Stimulated activated CD4-positive, alpha-beta T cell treated with anti-CD3 and anti-CD28 coated beads, Interleukin-1b, Interleukin-23, amount 100 ng/mL, for 1 hour (primary cell): ENCODE data around the gene TNK1.
A peak's percentile ranks its signal among the peaks of the same experiment; 100 is the strongest.

Source experiments
- DNase-seq, 2 donors: peaks; one replicate each; pipeline ENCODE4 v3.0.0-alpha.2; 2020; ENCODE audit warnings: low read depth in 2 of 2

Gene TNK1

DNA sequence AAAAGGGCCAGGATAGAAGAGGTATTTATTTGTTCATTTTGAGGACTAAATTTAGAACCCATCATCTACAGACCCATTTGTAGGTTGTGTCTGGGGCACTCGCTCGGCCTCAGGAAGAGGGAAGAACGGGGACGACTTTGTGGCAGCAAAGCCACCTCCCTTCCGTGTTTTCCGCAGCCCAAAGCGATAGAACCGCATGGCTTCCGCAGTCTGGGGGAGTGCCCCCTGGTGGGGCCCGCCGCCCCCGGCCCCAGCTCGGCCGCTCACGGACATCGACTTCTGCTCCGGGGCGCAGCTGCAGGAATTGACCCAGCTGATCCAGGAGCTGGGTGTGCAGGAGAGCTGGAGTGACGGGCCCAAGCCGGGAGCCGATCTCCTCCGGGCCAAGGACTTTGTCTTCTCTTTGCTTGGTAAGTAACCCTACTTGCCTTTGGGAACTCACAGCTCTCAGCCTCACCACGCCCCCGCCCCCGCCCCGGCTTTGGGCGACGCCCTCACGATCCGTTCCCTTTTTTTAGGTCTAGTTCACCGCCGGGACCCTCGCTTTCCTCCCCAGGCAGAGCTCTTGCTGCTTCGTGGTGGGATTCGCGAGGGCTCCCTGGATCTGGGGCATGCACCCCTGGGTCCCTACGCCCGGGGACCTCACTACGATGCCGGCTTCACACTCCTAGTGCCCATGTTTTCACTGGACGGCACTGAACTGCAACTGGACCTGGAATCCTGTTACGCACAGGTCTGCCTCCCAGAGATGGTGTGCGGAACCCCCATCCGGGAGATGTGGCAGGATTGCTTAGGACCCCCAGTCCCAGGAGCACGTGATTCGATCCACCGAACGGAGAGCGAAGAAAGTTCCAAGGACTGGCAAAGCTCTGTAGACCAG, 55.0 kb downstream of the TNK1 start:
- peak; percentile 18 to 27 for DNase-seq

DNA sequence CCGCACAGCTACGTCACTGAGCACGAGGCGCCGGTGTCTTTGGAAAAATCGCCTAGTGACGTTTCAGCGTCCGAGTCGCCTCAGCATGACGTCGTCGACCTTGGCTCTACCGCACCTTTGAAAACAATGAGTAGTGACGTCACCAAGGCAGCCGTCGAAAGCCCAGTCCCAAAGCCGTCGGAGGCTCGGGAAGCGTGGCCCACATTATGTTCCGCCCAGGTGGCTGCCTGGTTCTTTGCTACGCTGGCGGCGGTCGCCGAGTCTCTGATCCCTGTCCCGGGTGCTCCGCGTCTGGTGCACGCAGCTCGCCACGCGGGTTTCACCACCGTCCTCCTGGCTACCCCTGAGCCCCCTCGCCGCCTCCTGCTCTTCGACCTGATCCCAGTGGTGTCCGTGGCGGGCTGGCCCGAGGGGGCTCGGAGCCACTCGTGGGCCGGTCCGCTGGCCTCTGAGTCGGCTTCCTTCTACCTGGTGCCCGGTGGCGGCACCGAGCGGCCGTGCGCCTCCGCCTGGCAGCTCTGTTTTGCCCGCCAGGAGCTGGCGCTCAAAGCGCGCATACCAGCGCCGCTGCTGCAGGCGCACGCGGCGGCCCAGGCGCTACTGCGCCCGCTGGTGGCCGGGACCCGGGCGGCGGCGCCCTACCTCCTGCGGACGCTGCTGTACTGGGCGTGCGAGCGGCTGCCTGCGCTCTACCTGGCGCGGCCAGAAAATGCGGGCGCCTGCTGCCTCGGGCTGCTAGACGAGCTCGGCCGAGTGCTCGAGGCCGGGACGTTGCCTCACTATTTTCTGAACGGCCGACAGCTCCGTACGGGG, 55.9 kb downstream of the TNK1 start:
- peak; percentile 53 to 65 for DNase-seq

DNA sequence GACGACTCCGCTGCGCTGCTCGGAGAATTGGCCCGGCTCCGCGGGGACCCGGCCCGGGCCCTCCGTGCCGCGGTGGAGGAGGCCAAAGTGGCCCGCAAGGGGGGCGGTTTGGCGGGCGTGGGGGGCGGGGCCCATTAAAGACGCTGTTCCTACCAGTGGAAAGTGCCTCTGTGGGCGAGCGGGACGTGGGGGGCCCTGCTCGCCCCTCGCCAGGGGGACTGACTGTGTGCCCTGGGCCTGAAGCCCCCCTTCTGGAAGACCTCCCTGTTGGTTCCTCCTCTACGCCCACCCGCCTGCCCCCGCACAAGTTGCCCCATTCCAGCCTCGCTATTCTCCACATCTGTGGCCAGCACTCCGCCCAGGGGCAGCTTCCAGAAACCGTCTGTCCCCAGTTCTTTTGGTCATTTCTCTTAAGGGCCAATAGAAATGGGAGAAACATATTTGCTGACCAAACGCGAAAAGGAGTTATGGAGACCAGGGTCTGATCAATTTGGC, 56.5 kb downstream of the TNK1 start:
- no peak for DNase-seq

DNA sequence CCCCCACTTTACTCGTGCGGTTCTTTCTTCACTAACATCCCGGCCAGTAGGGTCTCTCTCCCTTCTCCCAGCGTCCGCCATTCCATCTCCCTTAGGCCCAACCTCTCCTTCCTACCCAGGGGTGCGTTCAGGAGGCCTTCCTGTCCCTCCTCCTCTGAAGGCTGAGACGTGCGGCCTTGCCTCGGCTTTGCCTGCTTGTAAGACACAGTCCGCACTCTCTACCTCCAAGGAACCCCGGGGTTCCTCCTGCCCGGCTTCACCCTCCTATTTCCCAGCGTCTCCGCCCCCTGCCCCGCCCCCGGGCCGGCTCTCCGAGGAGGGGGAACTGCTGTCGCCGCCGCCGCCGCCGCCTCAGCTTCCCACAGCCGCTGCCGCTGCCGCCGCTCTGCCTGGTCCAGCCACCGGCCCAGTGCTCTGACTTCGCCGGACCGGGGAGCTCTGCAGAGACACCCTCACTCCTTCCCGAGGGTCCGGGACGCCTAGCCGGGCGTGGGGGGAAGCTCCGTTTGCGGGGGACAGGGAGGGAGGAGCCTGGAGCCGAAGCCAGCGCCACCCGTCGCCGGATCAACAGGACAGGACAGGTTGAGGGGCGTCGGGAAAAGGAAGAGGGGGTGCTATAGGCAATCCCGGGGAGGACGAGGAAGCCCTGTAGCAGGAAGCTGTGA, 57.2 kb downstream of the TNK1 start:
- DNase-seq = peak; percentile 16 to 48

DNA sequence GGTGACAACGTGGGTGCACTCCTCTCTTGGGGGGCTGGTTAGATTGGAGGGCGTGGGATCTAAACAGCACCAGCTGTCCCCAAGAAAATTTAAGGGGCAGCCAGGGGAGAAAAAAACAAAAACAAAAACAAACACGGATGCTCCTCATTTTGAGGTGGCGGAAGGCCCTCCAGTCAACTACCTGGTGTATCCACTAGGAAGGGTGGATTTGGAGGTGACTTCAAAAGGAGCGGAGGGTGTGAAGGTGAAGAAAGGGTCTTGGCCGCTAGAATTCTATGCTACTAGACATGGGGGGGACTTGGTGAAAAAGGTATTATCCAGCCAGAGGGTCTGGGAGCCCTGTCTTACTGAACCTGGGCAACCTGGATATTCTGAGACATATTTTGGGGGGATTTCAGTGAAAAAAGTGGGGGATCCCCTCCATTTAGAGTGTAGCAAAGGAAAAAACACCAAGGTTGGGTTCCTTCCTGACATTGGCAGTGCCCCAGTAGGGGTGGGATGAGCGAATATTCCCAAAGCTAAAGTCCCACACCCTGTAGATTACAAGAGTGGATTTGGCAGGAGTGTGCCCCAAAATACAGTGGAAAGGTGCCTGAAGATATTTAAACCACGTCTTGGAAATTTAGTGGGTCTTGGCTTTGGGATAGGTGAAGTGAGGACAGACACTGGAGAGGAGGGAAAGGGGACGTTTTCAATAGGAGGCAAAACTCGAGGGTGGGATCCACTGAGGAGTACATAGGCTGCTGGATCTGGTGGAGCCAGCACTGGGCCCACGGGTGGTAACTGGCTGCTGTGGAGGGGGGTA, 58.0 kb downstream of the TNK1 start:
- DNase-seq = no peak
